H1 (cell line): ENCODE results near the gene CEP170. TPM values are rescaled to one million over a fixed set of nuclear protein-coding genes. Genes with fewer than 3 reads are reported as not detected.

Experiments used
- FOSL1 ChIP-seq: IDR thresholded peaks from 2 replicates; pipeline ENCODE4 v1.6.1; 2011; ENCODE audit warnings: mild to moderate bottlenecking, low read depth, low read length, moderate library complexity; ENCODE audit not compliant: insufficient read depth
- GABPA ChIP-seq: IDR thresholded peaks from 2 replicates; pipeline ENCODE4 v1.6.1; 2011; ENCODE audit warnings: mild to moderate bottlenecking, low read length, moderate library complexity, borderline replicate concordance; ENCODE audit not compliant: insufficient read depth
- TBP ChIP-seq: IDR thresholded peaks from 2 replicates; pipeline ENCODE4 v1.6.1; 2011; ENCODE audit warnings: low read depth, low read length, improper control_type of control experiment
- polyA plus RNA-seq, 7 experiments: library from polyadenylated mRNA; depleted of rRNA in 3 of 7; stranded (reverse) in 5 of 7; unstranded in 2 of 7; fragments of >200 nt in 5 of 7; fragments of 200-250 nt in 2 of 7; gene quantifications; 1 replicate in 5 of 7; 2 replicates in 1 of 7; 4 replicates in 1 of 7; pipeline versions ENCODE4 v1.2.1 to v1.2.3, GENCODE V29; 2011 to 2013; ENCODE audit warnings: missing spikeins in 2 of 7, mixed read lengths in 2 of 7
- total RNA-seq: library from RNA; stranded (reverse); fragmentation: NEBNext Ultra II Directional; extraction: Animal tissue kit (Norgen Biotek cat#: 25700); gene quantifications from 2 replicates; pipeline ENCODE4 v1.2.1, GENCODE V29; 2021
- TF ChIP-seq, protein P1 (sequence below): fragments of 300-600 bp; sonication (generic); IDR thresholded peaks from 2 replicates; pipeline ENCODE4 v1.7.1; 2012; ENCODE audit warnings: low read length, moderate library complexity, mild to moderate bottlenecking, inconsistent platforms; ENCODE audit not compliant: insufficient replicate concordance

Gene CEP170
- total and polyA plus RNA-seq, 2 of the 8 experiments (the other 6 are each of a cell fraction or from before 2014, with no cell fraction given): 33.1 to 97.2 TPM

DNA sequence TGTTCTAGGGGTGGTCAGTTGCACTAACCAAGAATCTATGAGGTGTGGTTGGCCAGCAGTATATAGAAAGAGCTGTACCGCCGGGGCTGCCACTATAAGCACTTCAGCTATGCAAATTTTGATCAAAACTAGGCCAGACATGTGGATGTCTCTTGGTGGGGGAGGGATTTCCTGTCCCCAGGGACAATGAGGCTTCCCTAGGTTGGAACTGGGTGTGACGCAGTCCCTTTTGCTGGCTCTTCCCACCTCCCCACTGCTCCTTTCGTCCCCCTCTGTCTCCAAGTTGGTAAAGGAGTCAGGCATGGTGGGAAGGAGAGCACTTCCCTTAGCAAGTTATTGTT, 14.3 kb upstream of the CEP170 start (continued):
- TF ChIP-seq FOSL1 (no peak), GABPA (no peak), TBP (no peak)
- TF ChIP-seq, protein P1, sequence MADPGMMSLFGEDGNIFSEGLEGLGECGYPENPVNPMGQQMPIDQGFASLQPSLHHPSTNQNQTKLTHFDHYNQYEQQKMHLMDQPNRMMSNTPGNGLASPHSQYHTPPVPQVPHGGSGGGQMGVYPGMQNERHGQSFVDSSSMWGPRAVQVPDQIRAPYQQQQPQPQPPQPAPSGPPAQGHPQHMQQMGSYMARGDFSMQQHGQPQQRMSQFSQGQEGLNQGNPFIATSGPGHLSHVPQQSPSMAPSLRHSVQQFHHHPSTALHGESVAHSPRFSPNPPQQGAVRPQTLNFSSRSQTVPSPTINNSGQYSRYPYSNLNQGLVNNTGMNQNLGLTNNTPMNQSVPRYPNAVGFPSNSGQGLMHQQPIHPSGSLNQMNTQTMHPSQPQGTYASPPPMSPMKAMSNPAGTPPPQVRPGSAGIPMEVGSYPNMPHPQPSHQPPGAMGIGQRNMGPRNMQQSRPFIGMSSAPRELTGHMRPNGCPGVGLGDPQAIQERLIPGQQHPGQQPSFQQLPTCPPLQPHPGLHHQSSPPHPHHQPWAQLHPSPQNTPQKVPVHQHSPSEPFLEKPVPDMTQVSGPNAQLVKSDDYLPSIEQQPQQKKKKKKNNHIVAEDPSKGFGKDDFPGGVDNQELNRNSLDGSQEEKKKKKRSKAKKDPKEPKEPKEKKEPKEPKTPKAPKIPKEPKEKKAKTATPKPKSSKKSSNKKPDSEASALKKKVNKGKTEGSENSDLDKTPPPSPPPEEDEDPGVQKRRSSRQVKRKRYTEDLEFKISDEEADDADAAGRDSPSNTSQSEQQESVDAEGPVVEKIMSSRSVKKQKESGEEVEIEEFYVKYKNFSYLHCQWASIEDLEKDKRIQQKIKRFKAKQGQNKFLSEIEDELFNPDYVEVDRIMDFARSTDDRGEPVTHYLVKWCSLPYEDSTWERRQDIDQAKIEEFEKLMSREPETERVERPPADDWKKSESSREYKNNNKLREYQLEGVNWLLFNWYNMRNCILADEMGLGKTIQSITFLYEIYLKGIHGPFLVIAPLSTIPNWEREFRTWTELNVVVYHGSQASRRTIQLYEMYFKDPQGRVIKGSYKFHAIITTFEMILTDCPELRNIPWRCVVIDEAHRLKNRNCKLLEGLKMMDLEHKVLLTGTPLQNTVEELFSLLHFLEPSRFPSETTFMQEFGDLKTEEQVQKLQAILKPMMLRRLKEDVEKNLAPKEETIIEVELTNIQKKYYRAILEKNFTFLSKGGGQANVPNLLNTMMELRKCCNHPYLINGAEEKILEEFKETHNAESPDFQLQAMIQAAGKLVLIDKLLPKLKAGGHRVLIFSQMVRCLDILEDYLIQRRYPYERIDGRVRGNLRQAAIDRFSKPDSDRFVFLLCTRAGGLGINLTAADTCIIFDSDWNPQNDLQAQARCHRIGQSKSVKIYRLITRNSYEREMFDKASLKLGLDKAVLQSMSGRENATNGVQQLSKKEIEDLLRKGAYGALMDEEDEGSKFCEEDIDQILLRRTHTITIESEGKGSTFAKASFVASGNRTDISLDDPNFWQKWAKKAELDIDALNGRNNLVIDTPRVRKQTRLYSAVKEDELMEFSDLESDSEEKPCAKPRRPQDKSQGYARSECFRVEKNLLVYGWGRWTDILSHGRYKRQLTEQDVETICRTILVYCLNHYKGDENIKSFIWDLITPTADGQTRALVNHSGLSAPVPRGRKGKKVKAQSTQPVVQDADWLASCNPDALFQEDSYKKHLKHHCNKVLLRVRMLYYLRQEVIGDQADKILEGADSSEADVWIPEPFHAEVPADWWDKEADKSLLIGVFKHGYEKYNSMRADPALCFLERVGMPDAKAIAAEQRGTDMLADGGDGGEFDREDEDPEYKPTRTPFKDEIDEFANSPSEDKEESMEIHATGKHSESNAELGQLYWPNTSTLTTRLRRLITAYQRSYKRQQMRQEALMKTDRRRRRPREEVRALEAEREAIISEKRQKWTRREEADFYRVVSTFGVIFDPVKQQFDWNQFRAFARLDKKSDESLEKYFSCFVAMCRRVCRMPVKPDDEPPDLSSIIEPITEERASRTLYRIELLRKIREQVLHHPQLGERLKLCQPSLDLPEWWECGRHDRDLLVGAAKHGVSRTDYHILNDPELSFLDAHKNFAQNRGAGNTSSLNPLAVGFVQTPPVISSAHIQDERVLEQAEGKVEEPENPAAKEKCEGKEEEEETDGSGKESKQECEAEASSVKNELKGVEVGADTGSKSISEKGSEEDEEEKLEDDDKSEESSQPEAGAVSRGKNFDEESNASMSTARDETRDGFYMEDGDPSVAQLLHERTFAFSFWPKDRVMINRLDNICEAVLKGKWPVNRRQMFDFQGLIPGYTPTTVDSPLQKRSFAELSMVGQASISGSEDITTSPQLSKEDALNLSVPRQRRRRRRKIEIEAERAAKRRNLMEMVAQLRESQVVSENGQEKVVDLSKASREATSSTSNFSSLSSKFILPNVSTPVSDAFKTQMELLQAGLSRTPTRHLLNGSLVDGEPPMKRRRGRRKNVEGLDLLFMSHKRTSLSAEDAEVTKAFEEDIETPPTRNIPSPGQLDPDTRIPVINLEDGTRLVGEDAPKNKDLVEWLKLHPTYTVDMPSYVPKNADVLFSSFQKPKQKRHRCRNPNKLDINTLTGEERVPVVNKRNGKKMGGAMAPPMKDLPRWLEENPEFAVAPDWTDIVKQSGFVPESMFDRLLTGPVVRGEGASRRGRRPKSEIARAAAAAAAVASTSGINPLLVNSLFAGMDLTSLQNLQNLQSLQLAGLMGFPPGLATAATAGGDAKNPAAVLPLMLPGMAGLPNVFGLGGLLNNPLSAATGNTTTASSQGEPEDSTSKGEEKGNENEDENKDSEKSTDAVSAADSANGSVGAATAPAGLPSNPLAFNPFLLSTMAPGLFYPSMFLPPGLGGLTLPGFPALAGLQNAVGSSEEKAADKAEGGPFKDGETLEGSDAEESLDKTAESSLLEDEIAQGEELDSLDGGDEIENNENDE: no peak
